Measurements from ENCODE around the gene GPR85. TPM values are rescaled to one million over a fixed set of nuclear protein-coding genes. Genes with fewer than 3 reads are reported as not detected.
A peak's percentile ranks its signal among the peaks of the same experiment; 100 is the strongest.

The GPR85 gene
- total RNA-seq, 1 experiment from 2014 or later, result not detected

DNA sequence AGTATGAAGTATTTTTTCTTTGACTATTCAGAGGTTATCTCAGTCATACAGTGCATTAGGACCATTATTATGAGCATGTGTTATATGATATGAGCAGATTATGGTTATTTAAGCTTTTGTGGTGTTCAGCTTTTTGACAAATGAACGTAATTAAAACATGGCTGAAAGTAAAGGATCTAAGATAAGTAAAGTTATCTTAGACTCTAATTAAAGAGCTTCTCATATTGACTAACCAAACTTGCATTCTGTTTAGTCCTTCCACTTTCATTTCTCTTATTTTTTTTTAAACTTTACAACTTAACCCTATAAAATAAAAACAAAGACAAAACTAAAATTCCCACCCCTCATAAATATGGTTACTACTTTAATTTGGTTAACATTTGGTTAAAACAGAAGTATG lies 6.9 kb upstream of the GPR85 start:
- TF ChIP-seq EZH2 (IDR thresholded peaks at IDR 0.05; ENCODE audit: low read length, unreplicated experiment), result no peak
- no peak for TF ChIP-seq EZH2phosphoT487 (IDR thresholded peaks at IDR 0.05; ENCODE audit: borderline replicate concordance, low read length)
- TF ChIP-seq, protein P1, sequence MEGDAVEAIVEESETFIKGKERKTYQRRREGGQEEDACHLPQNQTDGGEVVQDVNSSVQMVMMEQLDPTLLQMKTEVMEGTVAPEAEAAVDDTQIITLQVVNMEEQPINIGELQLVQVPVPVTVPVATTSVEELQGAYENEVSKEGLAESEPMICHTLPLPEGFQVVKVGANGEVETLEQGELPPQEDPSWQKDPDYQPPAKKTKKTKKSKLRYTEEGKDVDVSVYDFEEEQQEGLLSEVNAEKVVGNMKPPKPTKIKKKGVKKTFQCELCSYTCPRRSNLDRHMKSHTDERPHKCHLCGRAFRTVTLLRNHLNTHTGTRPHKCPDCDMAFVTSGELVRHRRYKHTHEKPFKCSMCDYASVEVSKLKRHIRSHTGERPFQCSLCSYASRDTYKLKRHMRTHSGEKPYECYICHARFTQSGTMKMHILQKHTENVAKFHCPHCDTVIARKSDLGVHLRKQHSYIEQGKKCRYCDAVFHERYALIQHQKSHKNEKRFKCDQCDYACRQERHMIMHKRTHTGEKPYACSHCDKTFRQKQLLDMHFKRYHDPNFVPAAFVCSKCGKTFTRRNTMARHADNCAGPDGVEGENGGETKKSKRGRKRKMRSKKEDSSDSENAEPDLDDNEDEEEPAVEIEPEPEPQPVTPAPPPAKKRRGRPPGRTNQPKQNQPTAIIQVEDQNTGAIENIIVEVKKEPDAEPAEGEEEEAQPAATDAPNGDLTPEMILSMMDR (conservative IDR thresholded peaks at IDR 0.05; ENCODE audit: low read depth, low read length), result no peak
- peaks cover 40% of the 10 kb centered on the region; the same call in 1 of the 2 replicates for H3K27me3 ChIP-seq (ENCODE audit: low read length)
- no peak overlapping the region for H3K9ac ChIP-seq (ENCODE audit: low read length)
- no peaks in the 10 kb centered on the region for H3F3A ChIP-seq (ENCODE audit: low read length, unreplicated experiment)
- POLR2A ChIA-PET (ENCODE audit: unreplicated experiment), result no interaction called here
- H3K4me3 ChIP-seq (ENCODE audit: low read length), result no peak overlapping the region
- H3K36me3 ChIP-seq (ENCODE audit: low read depth, low read length), result no peaks in the 10 kb centered on the region
- H4K20me1 ChIP-seq (ENCODE audit: low read length), result no peaks in the 10 kb centered on the region
- H3K79me2 ChIP-seq (ENCODE audit: low read length), result no peaks in the 10 kb centered on the region
- CTCF ChIA-PET, result no interaction called here
- H2AFZ ChIP-seq (ENCODE audit: low read length), result no peak overlapping the region
- DNase-seq (no peak), ATAC-seq (no peak)
- H3K27ac ChIP-seq (ENCODE audit: low read length), result no peak overlapping the region
- no peak overlapping the region for H3K4me2 ChIP-seq (ENCODE audit: low read length)
- BruUV-seq (replicated peaks), result no TSS peak
- no peaks in the 10 kb centered on the region for H3K4me1 ChIP-seq (ENCODE audit: insufficient read depth, low read length)
- intact Hi-C loops (cut with micrococcal nuclease), result no loop called here
- no peaks in the 10 kb centered on the region for H3K9me2 ChIP-seq (replicated peaks; ENCODE audit: low read length)
- H3K9me3 ChIP-seq (ENCODE audit: low read length), result no peaks in the 10 kb centered on the region

DNA sequence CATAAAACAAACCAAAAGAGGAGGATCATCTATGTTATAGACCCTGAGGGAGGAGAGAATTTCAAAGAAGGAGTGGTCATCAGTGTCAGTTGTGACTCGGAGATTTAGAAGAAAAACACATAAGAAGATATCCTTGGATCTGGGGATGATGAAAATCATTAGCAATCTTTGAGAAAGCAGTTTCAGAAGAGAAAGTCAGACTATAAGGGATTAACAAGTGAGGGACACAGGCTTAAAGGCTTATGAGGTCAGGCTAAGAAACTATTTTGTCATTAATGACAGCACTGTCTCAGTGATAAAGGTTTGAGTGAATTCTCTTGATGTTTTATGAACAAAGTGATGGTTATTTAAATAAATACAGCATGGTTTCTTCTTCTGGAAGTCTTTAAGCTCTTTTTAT lies 6.1 kb upstream of the GPR85 start:
- no peaks in the 10 kb centered on the region for H3K79me2 ChIP-seq (ENCODE audit: low read length)
- no peaks in the 10 kb centered on the region for H3K9me2 ChIP-seq (replicated peaks; ENCODE audit: low read length)
- H3K4me1 ChIP-seq (ENCODE audit: insufficient read depth, low read length), result no peaks in the 10 kb centered on the region
- no peak overlapping the region for H3K9ac ChIP-seq (ENCODE audit: low read length)
- peaks cover 48% of the 10 kb centered on the region; the same call in 1 of the 2 replicates for H3K27me3 ChIP-seq (ENCODE audit: low read length)
- H2AFZ ChIP-seq (ENCODE audit: low read length), result no peak overlapping the region
- no peaks in the 10 kb centered on the region for H3F3A ChIP-seq (ENCODE audit: low read length, unreplicated experiment)
- H3K36me3 ChIP-seq (ENCODE audit: low read depth, low read length), result no peaks in the 10 kb centered on the region
- TF ChIP-seq EZH2phosphoT487 (IDR thresholded peaks at IDR 0.05; ENCODE audit: borderline replicate concordance, low read length), result no peak
- TF ChIP-seq EZH2 (IDR thresholded peaks at IDR 0.05; ENCODE audit: low read length, unreplicated experiment), result no peak
- TF ChIP-seq, protein P1 (conservative IDR thresholded peaks at IDR 0.05; ENCODE audit: low read depth, low read length), result no peak
- no peak overlapping the region for H3K27ac ChIP-seq (ENCODE audit: low read length)
- ATAC-seq, result no peak
- DNase-seq, result no peak
- no peaks in the 10 kb centered on the region for H4K20me1 ChIP-seq (ENCODE audit: low read length)
- intact Hi-C loops (cut with micrococcal nuclease), result no loop called here
- ChIA-PET CTCF (no interaction called here), POLR2A (ENCODE audit: unreplicated experiment) (no interaction called here)
- H3K9me3 ChIP-seq (ENCODE audit: low read length), result no peaks in the 10 kb centered on the region
- no TSS peak for BruUV-seq (replicated peaks)
- no peak overlapping the region for H3K4me2 ChIP-seq (ENCODE audit: low read length)
- no peak overlapping the region for H3K4me3 ChIP-seq (ENCODE audit: low read length)

DNA sequence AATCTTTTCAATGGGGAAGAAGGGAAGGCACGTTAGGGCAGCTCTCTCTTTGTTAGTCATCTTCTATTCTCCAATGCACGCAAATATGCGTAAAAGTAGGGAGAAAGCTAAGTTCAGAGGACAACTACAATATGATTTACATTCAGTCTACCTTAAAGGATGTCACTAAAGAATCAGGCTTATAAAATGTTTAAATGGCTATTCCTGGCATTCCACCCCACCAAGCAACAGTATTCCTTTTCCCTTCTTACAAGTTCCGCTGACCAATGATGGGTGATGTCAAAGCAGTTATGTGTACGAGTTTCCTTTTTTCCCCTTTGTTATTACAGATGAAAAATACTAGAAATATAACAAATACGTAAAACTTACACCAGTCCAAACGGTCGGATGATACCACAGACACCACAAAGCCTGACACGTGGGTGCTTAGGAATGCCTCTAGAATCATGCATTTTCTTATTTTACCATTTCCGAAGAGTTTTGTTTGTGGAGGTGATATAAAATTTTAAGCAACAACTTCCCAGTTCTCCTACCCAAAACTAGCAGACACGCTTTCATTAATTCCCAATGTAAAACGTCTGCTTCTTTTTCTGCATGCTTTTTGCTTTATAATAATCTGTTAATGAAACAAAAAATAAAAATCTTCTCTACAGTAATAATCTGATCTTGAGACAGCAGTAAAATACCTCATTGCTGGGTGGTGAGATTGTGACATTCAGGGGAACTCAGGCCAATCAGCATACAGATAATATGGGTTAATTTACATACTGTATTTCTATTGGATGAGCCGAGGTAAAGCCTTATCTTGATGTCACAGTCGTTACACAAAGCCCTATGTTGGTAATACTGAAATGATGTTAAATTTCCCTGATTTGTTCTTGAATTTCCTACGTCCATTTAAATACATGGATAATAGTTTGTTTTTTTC lies 708 bp upstream of the GPR85 start:
- H3K4me3 ChIP-seq (ENCODE audit: low read length), result no peak overlapping the region
- DNase-seq (peak; percentile 16), ATAC-seq (0 out of 2 replicates have a peak, but pooled peaks have one; percentile 15)
- TF ChIP-seq, protein P1 (conservative IDR thresholded peaks at IDR 0.05; ENCODE audit: low read depth, low read length), result no peak
- TF ChIP-seq EZH2phosphoT487 (IDR thresholded peaks at IDR 0.05; ENCODE audit: borderline replicate concordance, low read length) (no peak), EZH2 (IDR thresholded peaks at IDR 0.05; ENCODE audit: low read length, unreplicated experiment) (no peak)
- H4K20me1 ChIP-seq (ENCODE audit: low read length), result no peaks in the 10 kb centered on the region
- H3K9me2 ChIP-seq (replicated peaks; ENCODE audit: low read length), result no peaks in the 10 kb centered on the region
- H3K9me3 ChIP-seq (ENCODE audit: low read length), result no peaks in the 10 kb centered on the region
- POLR2A ChIA-PET (ENCODE audit: unreplicated experiment), result no interaction called here
- no peaks in the 10 kb centered on the region for H3F3A ChIP-seq (ENCODE audit: low read length, unreplicated experiment)
- no peak overlapping the region for H3K4me2 ChIP-seq (ENCODE audit: low read length)
- peaks cover 59% of the 10 kb centered on the region for H3K27me3 ChIP-seq (ENCODE audit: low read length)
- CTCF ChIA-PET, result no interaction called here
- H3K36me3 ChIP-seq (ENCODE audit: low read depth, low read length), result no peaks in the 10 kb centered on the region
- no peak overlapping the region for H2AFZ ChIP-seq (ENCODE audit: low read length)
- no peak overlapping the region for H3K27ac ChIP-seq (ENCODE audit: low read length)
- BruUV-seq (replicated peaks), result no TSS peak
- no peaks in the 10 kb centered on the region for H3K4me1 ChIP-seq (ENCODE audit: insufficient read depth, low read length)
- H3K9ac ChIP-seq (ENCODE audit: low read length), result no peak overlapping the region
- intact Hi-C loops (cut with micrococcal nuclease), result no loop called here
- no peaks in the 10 kb centered on the region for H3K79me2 ChIP-seq (ENCODE audit: low read length)
